Right lobe of liver (tissue), 6 donors: ENCODE measurements around the gene CECR2. TPM values are rescaled to one million over a fixed set of nuclear protein-coding genes. Genes with fewer than 3 reads are reported as not detected.

Experiments
- ATAC-seq, 4 donors: fragments of 200-7000 bp; cut with Tn5 transposase; one replicate each; pipeline ENCODE4 v1.9.1; 2020; ENCODE audit warnings: mild to moderate bottlenecking in 4 of 4, moderate library complexity in 4 of 4
- DNase-seq, 3 donors: peaks; one replicate each; pipeline ENCODE4 v3.0.0-alpha.2; 2020
- H3K27ac ChIP-seq, 3 donors: fragments of 200-600 bp; one replicate each; pipeline ENCODE4 v1.8.0; 2022
- H3K27me3 ChIP-seq, 2 donors: fragments of 200-600 bp; one replicate each; pipeline ENCODE4 v1.8.0; 2022
- H3K36me3 ChIP-seq, 4 donors: fragments of 200-600 bp; sonication (generic) in 1 of 4; one replicate each; pipeline versions ENCODE4 v1.5.1 to v1.8.0; 2017 to 2022; ENCODE audit warnings: control low read depth in 1 of 4
- H3K4me1 ChIP-seq, 4 donors: fragments of 200-600 bp; sonication (generic) in 1 of 4; one replicate each; pipeline versions ENCODE4 v1.5.1 to v1.8.0; 2017 to 2022; ENCODE audit warnings: control low read depth in 1 of 4
- H3K4me3 ChIP-seq, 3 donors: fragments of 200-600 bp; one replicate each; pipeline ENCODE4 v1.8.0; 2022
- H3K9me3 ChIP-seq, 4 donors: fragments of 200-600 bp; sonication (generic) in 1 of 4; one replicate each; pipeline versions ENCODE4 v1.5.1 to v1.8.0; 2017 to 2022; ENCODE audit warnings: control low read depth in 1 of 4
- CTCF ChIP-seq, 4 donors: fragments of 200-600 bp in 3 of 4; fragments of 450-650 bp in 1 of 4; IDR thresholded peaks; one replicate each; pipeline versions ENCODE4 v1.5.1 to v1.8.0; 2016 to 2022; ENCODE audit warnings: antibody characterized with exemption in 4 of 4, mild to moderate bottlenecking in 2 of 4
- POLR2A ChIP-seq: fragments of 450-650 bp; IDR thresholded peaks from one replicate; pipeline ENCODE4 v1.6.1; 2017; ENCODE audit warnings: antibody characterized with exemption, mild to moderate bottlenecking
- WGBS: methylation state at CpG from one replicate; pipeline ENCODE4 v1.1.6; 2018; ENCODE audit warnings: low coverage, low lambda C conversion rate; ENCODE audit not compliant: insufficient coverage; ENCODE audit errors: missing lambda C conversion rate; 5-methylcytosine and 5-hydroxymethylcytosine counted together
- intact Hi-C, 2 donors: fragments of 100-400 bp; cut with DNase I; formaldehyde crosslinking; loops; one replicate each; pipeline versions ENCODE4 v1.11.2 to v1.14.1; 2022
- total RNA-seq, 6 experiments: library from RNA; depleted of rRNA in 2 of 6; stranded (reverse); fragments of >200 nt in 2 of 6; fragmentation: NEBNext Ultra II Directional in 3 of 6; extraction: Animal tissue kit (Norgen Biotek cat#: 25700) in 3 of 6; gene quantifications; one replicate each; pipeline versions ENCODE4 v1.1.0 to v1.2.4, GENCODE V29; 2016 to 2023
- donor health status: DM: no; HTN: yes; CAD: no.
- donor health status: DM: no; HTN: no; CAD: no.
- donor health status: DM: no; HTN: no; CAD: no.
- donor health status: DM: no; HTN: yes; CAD: no.
- donor health status: DM: no; HTN: yes; CAD: no.

CECR2 gene
- total RNA-seq, 6 experiments from 2014 or later: 4.9 to 12.3 (median 10.0) TPM

- ATAC-seq (no peak), DNase-seq (no peak)
- H3K27me3 ChIP-seq: no peaks in the 10 kb centered on the region
- intact Hi-C loops: no loop called here
- H3K36me3 ChIP-seq: no peaks in the 10 kb centered on the region
- H3K27ac ChIP-seq: no peak overlapping the region
- no peaks in the 10 kb centered on the region for H3K9me3 ChIP-seq
- peaks cover 0 to 18% (median 7%) of the 10 kb centered on the region in 4 donors for H3K4me1 ChIP-seq
- no peak overlapping the region for H3K4me3 ChIP-seq
- WGBS: 64% methylated on average over 3 of the region's 3 CpGs
- TF ChIP-seq POLR2A (no peak), CTCF (IDR thresholded peaks at IDR 0.05) (no peak)
Measured at GRCh38 chr22:17411213-17411612, 42.0 kb downstream of the CECR2 start.

GRCh38 chr22:17412232-17412631, 43.0 kb downstream of the CECR2 start:
- peak in 2 of 3 donors; percentile 48 to 62 for DNase-seq
- Histone ChIP-seq H3K27ac (no peak overlapping the region), H3K4me1 (peaks cover 0 to 9% (median 4%) of the 10 kb centered on the region in 4 donors), H3K9me3 (no peaks in the 10 kb centered on the region), H3K4me3 (no peak overlapping the region), H3K36me3 (no peaks in the 10 kb centered on the region), H3K27me3 (no peaks in the 10 kb centered on the region)
- ATAC-seq: peak; percentile 27 to 59 (median 45)
- intact Hi-C loops: no loop called here
- 81% methylated on average over 6 of the region's 6 CpGs for WGBS
- TF ChIP-seq CTCF (IDR thresholded peaks at IDR 0.05) (no peak), POLR2A (no peak)

GRCh38 chr22:17418890-17419324, 49.6 kb downstream of the CECR2 start:
- Histone ChIP-seq H3K4me1 (no peaks in the 10 kb centered on the region), H3K27ac (no peak overlapping the region), H3K4me3 (no peak overlapping the region), H3K27me3 (no peaks in the 10 kb centered on the region), H3K36me3 (no peaks in the 10 kb centered on the region), H3K9me3 (no peaks in the 10 kb centered on the region)
- intact Hi-C loops: no loop called here
- ATAC-seq (peak in 1 of 4 donors; percentile 49), DNase-seq (no peak)
- TF ChIP-seq POLR2A: no peak
- no peak for TF ChIP-seq CTCF (IDR thresholded peaks at IDR 0.05)
- no CpG with 5 or more reads among the region's 27 CpGs for WGBS

- DNase-seq (no peak), ATAC-seq (no peak)
- WGBS: 79% methylated on average over 2 of the region's 3 CpGs
- no peak overlapping the region for H3K27ac ChIP-seq
- H3K36me3 ChIP-seq: no peaks in the 10 kb centered on the region
- no peaks in the 10 kb centered on the region for H3K4me1 ChIP-seq
- TF ChIP-seq CTCF (IDR thresholded peaks at IDR 0.05) (no peak), POLR2A (no peak)
- no peak overlapping the region for H3K4me3 ChIP-seq
- no peaks in the 10 kb centered on the region for H3K27me3 ChIP-seq
- intact Hi-C loops: no loop called here
- H3K9me3 ChIP-seq: no peaks in the 10 kb centered on the region
Measured at GRCh38 chr22:17419348-17419747, 50.1 kb downstream of the CECR2 start.
